Omental fat pad (tissue), 4 donors: Measurements from ENCODE around the gene ZFTA. TPM values are rescaled to one million over a fixed set of nuclear protein-coding genes. Genes with fewer than 3 reads are reported as not detected.
A peak's percentile ranks its signal among the peaks of the same experiment; 100 is the strongest.
"Not testable (repeated sequence)": the region's sequence is repeated elsewhere in the genome, so short reads cannot be mapped to it uniquely, and the experiment has no call there.

ENCODE experiments used
- ATAC-seq: fragments of 150-250 bp; one replicate; pipeline ENCODE4 v1.9.1; 2016; ENCODE audit warnings: mild to moderate bottlenecking, moderate library complexity; ENCODE audit not compliant: low FRiP score
- DNase-seq: peaks from one replicate; pipeline ENCODE4 v3.0.0-alpha.2; 2019; ENCODE audit warnings: low spot score
- CTCF ChIP-seq, 3 donors: fragments of 450-650 bp; IDR thresholded peaks; one replicate each; pipeline ENCODE4 v1.5.1; 2016 to 2017; ENCODE audit warnings: antibody characterized with exemption in 3 of 3, mild to moderate bottlenecking in 3 of 3, moderate library complexity in 2 of 3
- total RNA-seq, 4 donors: library from RNA; depleted of rRNA; stranded (reverse); fragments of >200 nt; gene quantifications; one replicate each; pipeline ENCODE4 v1.1.0, GENCODE V29; 2016

ZFTA gene
- total RNA-seq, 4 donors from 2014 or later, result 10.7 to 18.3 (median 15.6) TPM

- DNase-seq (no peak), ATAC-seq (no peak)
- no peak for TF ChIP-seq CTCF (IDR thresholded peaks at IDR 0.05)
Measured at GRCh38 chr11:63775191-63775590, 6.6 kb upstream of the ZFTA start.

- not testable (repeated sequence) for DNase-seq, ATAC-seq
Measured at GRCh38 chr11:63771741-63772318, 3.3 kb upstream of the ZFTA start.

DNA sequence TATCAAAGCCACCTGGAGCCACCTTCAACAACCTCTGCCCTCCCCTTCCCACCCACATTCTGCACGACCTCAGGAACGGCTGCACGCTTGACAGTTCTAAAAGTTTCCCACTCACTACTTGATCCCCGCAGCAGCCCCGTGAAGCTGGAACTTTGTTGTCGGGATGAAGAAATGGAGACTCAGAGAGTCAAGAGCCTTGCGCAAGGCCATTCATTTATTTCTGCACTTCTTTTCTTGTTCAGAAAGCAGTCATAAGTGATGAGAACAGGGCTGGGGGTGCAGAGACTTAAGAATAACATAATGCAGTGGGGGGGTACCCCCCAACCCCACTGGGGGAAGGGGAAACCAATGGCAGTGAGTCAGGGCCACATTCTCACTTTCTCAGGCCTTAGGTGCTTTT, 2.2 kb upstream of the ZFTA start:
- no peak for ATAC-seq

DNA sequence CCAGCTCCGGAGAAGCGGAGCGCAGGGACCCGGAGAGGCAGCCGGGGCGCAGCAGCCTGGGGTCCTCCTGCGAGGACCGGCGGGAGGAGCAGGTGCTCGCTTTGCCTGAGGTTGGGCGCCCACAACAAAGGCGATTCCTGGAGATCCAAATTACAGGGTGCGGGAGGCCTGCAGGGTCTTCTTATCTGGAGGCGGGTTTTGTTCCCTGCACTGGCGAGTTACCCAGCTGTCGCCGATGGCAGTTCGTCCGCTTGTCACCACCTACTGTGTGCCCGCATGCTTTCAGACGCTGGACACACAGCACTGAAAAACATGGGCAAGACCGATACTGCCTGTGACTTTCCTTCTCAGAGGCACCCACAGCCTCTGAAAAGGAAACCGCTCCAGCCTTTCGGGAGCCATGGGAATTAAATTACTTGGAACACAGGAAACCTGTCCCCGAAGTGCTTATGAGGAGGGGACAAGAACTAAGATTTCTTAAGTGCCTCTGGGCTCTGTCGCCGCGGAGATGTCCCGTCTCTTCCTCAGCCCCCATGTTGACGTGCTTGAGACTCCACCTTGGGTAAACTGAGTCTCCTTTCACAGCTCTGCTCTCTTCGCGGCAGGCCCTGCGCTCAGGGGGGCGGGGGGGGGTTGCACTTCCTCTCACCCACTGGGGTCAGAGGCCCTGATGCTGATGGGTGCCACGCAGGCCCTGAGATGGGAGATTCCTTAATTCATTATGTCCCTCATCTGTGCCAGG, 1.3 kb upstream of the ZFTA start:
- no peak for ATAC-seq
- no peak for DNase-seq
- no peak for TF ChIP-seq CTCF (IDR thresholded peaks at IDR 0.05)

More for the DNA sequence above, 2.2 kb upstream of the ZFTA start:
- TF ChIP-seq CTCF (IDR thresholded peaks at IDR 0.05), result no peak
- no peak for DNase-seq

- ATAC-seq (peak; percentile 26), DNase-seq (no peak)
- TF ChIP-seq CTCF (IDR thresholded peaks at IDR 0.05), result no peak
Measured at GRCh38 chr11:63769042-63769713, 603 bp upstream of the ZFTA start.

- DNase-seq (no peak), ATAC-seq (no peak)
- no peak for TF ChIP-seq CTCF (IDR thresholded peaks at IDR 0.05)
Measured at GRCh38 chr11:63767565-63768236, 874 bp downstream of the ZFTA start.

DNA sequence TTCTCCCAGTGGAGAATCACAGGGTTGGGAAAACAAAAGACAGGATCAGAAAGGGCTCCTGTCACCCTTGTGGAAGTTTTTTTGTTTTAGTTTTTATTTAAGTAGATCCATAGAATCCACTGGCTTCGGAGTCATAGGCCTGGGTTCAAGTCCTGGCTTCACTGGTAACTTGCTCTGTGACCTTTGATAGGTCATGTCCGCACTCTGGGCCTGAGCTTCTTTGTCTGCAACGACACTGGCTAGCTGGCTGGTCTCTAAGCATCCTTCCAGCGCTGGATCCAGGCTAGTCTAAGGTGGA, 1.4 kb downstream of the ZFTA start:
- DNase-seq (no peak), ATAC-seq (no peak)
- no peak for TF ChIP-seq CTCF (IDR thresholded peaks at IDR 0.05)
